Ishikawa (cell line): Measurements from ENCODE around the gene PTPRU.

ENCODE experiments used
- CEBPB ChIP-seq: IDR thresholded peaks from 2 replicates; pipeline ENCODE4 v1.6.1; 2012
- CREB1 ChIP-seq: IDR thresholded peaks from 2 replicates; pipeline ENCODE4 v1.6.1; 2012; ENCODE audit warnings: low read depth
- EGR1 ChIP-seq: IDR thresholded peaks from 2 replicates; pipeline ENCODE4 v1.6.1; 2012
- EP300 ChIP-seq: IDR thresholded peaks from 2 replicates; pipeline ENCODE4 v1.6.1; 2012; ENCODE audit warnings: borderline replicate concordance
- FOXM1 ChIP-seq: IDR thresholded peaks from 2 replicates; pipeline ENCODE4 v1.6.1; 2012; ENCODE audit warnings: low read depth, borderline replicate concordance
- NFIC ChIP-seq: IDR thresholded peaks from 2 replicates; pipeline ENCODE4 v1.6.1; 2012
- RAD21 ChIP-seq: IDR thresholded peaks from 2 replicates; pipeline ENCODE4 v1.6.1; 2012; ENCODE audit warnings: low read depth
- TAF1 ChIP-seq: IDR thresholded peaks from 2 replicates; pipeline ENCODE4 v1.6.1; 2012; ENCODE audit warnings: low read depth, mild to moderate bottlenecking
- TCF12 ChIP-seq: IDR thresholded peaks from 2 replicates; pipeline ENCODE4 v1.6.1; 2012; ENCODE audit warnings: low read depth
- TEAD4 ChIP-seq: IDR thresholded peaks from 2 replicates; pipeline ENCODE4 v1.6.1; 2012
- YY1 ChIP-seq: IDR thresholded peaks from 2 replicates; pipeline ENCODE4 v1.6.1; 2012; ENCODE audit warnings: low read depth
- ZBTB7A ChIP-seq: IDR thresholded peaks from 2 replicates; pipeline ENCODE4 v1.6.1; 2012; ENCODE audit warnings: low read depth
- TF ChIP-seq, protein P1 (sequence below): IDR thresholded peaks from 2 replicates; pipeline ENCODE4 v1.6.1; 2012
- TF ChIP-seq, protein P2 (sequence below): IDR thresholded peaks from 2 replicates; pipeline ENCODE4 v1.6.1; 2012; ENCODE audit warnings: low read depth, mild to moderate bottlenecking
- TF ChIP-seq, protein P3 (sequence below): IDR thresholded peaks from 2 replicates; pipeline ENCODE4 v1.6.1; 2012

Gene PTPRU

DNA sequence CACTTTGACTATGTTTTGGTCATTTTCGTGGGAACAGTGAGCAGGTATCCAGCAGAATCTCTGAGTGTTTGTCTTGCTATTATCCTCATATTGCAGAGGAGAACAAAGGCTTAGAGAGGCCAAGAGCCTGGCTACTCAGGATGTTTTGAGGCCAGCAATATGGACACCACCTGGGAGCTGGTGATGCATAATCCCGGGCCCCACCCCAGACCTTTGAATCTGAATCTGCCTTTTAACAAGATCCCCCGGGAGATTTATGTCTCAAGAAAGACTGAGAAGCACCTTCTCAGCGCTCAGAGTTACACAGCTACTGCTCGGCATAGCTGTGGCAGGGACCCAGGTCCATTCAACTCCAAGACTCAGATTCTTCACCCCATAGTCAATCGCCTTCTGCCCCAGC, 72.8 kb downstream of the PTPRU start:
- TF ChIP-seq CREB1 (no peak), TAF1 (no peak), EGR1 (no peak), TCF12 (no peak), RAD21 (no peak), NFIC (no peak), CEBPB (no peak)

DNA sequence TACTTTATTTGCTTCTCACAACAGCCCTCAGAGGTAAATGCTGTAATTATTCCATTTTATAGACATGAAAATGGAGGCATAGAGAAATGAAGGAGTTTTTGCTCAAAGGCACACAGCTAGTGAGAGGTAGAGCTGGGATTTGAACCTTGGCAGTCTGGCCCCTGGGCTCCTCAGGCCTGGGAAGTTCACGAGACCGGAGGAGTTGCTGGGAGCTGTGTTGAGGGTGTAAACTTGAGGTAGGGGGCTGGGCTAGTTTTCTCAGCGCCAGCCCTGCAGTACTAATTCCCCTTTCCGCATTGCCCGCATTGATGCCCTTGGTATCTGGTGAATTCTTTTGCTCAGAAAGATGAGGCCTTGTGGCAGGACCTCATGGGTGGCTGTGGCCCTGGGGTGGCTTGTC, 73.3 kb downstream of the PTPRU start:
- no peak for TF ChIP-seq NFIC
- no peak for TF ChIP-seq TEAD4
- no peak for TF ChIP-seq EP300
- TF ChIP-seq ZBTB7A = no peak
- no peak for TF ChIP-seq YY1
- no peak for TF ChIP-seq EGR1
- TF ChIP-seq, protein P1, sequence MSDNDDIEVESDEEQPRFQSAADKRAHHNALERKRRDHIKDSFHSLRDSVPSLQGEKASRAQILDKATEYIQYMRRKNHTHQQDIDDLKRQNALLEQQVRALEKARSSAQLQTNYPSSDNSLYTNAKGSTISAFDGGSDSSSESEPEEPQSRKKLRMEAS = no peak
- TF ChIP-seq, protein P2, sequence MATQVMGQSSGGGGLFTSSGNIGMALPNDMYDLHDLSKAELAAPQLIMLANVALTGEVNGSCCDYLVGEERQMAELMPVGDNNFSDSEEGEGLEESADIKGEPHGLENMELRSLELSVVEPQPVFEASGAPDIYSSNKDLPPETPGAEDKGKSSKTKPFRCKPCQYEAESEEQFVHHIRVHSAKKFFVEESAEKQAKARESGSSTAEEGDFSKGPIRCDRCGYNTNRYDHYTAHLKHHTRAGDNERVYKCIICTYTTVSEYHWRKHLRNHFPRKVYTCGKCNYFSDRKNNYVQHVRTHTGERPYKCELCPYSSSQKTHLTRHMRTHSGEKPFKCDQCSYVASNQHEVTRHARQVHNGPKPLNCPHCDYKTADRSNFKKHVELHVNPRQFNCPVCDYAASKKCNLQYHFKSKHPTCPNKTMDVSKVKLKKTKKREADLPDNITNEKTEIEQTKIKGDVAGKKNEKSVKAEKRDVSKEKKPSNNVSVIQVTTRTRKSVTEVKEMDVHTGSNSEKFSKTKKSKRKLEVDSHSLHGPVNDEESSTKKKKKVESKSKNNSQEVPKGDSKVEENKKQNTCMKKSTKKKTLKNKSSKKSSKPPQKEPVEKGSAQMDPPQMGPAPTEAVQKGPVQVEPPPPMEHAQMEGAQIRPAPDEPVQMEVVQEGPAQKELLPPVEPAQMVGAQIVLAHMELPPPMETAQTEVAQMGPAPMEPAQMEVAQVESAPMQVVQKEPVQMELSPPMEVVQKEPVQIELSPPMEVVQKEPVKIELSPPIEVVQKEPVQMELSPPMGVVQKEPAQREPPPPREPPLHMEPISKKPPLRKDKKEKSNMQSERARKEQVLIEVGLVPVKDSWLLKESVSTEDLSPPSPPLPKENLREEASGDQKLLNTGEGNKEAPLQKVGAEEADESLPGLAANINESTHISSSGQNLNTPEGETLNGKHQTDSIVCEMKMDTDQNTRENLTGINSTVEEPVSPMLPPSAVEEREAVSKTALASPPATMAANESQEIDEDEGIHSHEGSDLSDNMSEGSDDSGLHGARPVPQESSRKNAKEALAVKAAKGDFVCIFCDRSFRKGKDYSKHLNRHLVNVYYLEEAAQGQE = no peak
- TF ChIP-seq RAD21 = no peak
- no peak for TF ChIP-seq FOXM1
- TF ChIP-seq TCF12 = no peak

DNA sequence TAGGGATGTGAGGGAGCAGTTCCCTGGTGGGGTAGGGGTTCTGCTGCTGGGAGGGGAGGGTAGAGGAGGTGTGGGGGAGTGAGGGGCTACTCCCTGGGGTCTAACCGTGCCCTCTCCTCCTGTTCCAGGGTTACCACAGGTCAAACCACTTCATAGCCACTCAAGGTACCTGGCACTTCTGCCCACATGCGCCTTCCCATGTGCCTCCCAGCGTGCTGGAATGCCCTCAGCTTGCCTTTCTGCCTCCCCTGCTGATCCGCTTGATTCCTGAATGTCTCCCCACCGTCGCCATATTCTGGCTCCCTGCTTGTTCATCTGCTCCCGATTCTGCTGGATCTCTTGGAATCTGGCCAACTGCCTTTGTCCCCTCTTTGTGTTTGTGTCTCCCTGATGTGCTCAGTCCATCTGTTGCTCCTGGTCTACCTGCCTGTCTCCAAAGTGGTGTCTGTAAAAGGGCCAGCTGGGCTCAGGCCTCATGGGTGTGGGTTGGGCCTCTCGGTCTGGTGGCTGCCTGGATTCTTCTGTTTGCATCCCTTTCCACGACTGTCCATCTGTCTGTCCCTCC, 74.4 kb downstream of the PTPRU start:
- TF ChIP-seq TCF12 (no peak), ZBTB7A (no peak), CREB1 (no peak), CEBPB (no peak), YY1 (no peak), TEAD4 (no peak), TAF1 (no peak), EGR1 (no peak), EP300 (no peak), NFIC (no peak)
- TF ChIP-seq, protein P3, sequence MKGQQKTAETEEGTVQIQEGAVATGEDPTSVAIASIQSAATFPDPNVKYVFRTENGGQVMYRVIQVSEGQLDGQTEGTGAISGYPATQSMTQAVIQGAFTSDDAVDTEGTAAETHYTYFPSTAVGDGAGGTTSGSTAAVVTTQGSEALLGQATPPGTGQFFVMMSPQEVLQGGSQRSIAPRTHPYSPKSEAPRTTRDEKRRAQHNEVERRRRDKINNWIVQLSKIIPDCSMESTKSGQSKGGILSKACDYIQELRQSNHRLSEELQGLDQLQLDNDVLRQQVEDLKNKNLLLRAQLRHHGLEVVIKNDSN = no peak

DNA sequence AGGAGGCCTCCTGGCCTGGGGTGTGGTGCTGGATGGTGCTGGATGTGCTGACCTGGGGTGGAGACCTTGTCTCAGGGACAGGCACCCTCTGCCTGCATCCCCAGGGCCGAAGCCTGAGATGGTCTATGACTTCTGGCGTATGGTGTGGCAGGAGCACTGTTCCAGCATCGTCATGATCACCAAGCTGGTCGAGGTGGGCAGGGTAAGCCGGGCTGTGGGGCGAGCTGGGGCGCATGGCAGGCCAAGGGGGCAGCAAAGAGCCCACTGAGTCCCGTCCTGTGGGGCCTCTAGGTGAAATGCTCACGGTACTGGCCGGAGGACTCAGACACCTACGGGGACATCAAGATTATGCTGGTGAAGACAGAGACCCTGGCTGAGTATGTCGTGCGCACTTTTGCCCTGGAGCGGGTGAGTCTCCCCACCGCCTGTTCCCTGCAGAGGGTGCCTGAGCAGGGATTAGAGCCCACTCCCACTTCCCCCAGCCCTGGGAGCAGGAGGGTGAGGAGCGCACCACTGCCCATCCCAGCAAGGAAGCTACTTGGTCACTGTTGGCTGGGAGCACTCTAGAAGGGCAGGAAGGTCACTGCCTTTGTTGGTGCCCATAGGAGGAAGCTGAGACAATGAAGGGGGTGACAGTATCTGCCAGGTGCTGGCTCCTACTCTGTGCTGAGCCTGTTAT, 75.2 kb downstream of the PTPRU start:
- no peak for TF ChIP-seq TEAD4
- TF ChIP-seq TCF12 = no peak
- no peak for TF ChIP-seq EGR1
- TF ChIP-seq CEBPB = no peak
- no peak for TF ChIP-seq RAD21
- TF ChIP-seq, protein P3 = no peak
- TF ChIP-seq, protein P2 = no peak
- no peak for TF ChIP-seq YY1
- TF ChIP-seq ZBTB7A = no peak
- TF ChIP-seq CREB1 = no peak
- TF ChIP-seq NFIC = no peak
- no peak for TF ChIP-seq EP300
- TF ChIP-seq, protein P1 = no peak
- TF ChIP-seq FOXM1 = no peak
- TF ChIP-seq TAF1 = no peak

DNA sequence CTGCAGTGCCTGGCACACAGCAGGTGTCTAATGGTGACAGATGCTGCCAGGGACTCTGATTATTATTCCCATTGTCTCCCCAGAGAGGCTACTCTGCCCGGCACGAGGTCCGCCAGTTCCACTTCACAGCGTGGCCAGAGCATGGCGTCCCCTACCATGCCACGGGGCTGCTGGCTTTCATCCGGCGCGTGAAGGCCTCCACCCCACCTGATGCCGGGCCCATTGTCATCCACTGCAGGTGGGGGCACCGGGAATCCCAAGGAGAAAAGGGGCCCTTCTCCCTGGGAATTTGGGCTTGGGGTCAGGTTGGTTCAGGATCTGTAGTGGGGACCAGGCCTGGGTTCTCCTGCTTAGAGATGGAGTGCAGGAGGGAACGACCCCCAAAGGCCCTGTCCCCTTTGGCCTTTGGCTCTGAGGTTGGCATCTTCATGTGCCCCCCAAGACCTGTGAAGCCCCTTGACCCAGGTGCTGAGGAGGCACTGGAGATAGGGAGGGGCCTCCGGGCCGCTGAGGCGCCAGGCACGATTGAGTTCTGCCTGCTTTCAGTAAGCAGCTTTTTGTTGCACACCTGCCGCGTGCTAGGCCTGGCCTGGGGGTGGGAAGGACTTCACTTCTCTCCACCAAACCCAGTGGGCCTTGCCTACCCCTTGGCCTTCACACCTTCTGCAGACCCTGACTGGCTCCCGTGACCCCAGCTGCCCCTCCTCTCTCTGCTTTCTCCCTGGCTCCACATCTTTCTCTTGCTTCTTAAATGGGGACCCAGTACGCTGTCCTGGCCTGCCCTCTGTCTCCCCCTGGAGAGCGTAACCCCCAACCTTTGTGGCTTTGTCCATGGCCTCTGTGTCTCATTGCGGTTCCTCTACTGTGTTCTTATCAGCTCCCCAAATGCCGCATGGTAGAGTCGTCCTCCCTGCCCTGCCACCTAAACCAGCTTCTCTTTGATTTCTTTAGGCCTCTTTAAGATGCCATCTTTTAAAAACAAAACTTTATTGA, 76.4 kb downstream of the PTPRU start:
- TF ChIP-seq CREB1 (no peak), RAD21 (peak; percentile 30; the same call in 1 of the 2 replicates), FOXM1 (no peak), TEAD4 (no peak)
- TF ChIP-seq, protein P1 = no peak
- TF ChIP-seq, protein P2 = no peak
